Small intestine (tissue), 7 donors: ENCODE data around the gene EGFL7. TPM values are rescaled to one million over a fixed set of nuclear protein-coding genes. Genes with fewer than 3 reads are reported as not detected.

Source experiments
- DNase-seq, 2 donors: peaks; one replicate each; pipeline versions ENCODE4 v3.0.0 to v3.0.0-alpha.2; 2013
- FAIRE-seq: peaks from 2 replicates; lab custom pipeline; 2012; peaks lifted over from hg19 to GRCh38; lab: Jason Lieb, UNC
- H3K27ac ChIP-seq, 3 donors: one replicate each; pipeline ENCODE4 v1.5.1; 2013; ENCODE audit warnings: low read length in 2 of 3, mild to moderate bottlenecking in 2 of 3, control low read depth in 1 of 3, inconsistent platforms in 1 of 3, low read depth in 1 of 3, moderate library complexity in 1 of 3
- H3K27me3 ChIP-seq, 3 donors: one replicate each; pipeline ENCODE4 v1.6.1; 2013; ENCODE audit warnings: low read length in 3 of 3, inconsistent platforms in 1 of 3; ENCODE audit not compliant: control insufficient read depth in 3 of 3, insufficient read depth in 3 of 3
- H3K36me3 ChIP-seq, 3 donors: one replicate each; pipeline ENCODE4 v1.6.1; 2013; ENCODE audit warnings: low read length in 3 of 3, inconsistent platforms in 1 of 3, low read depth in 1 of 3, mild to moderate bottlenecking in 1 of 3, moderate library complexity in 1 of 3; ENCODE audit not compliant: control insufficient read depth in 3 of 3, insufficient read depth in 2 of 3
- H3K4me1 ChIP-seq, 3 donors: one replicate each; pipeline ENCODE4 v1.6.1; 2013; ENCODE audit warnings: low read length in 2 of 3, inconsistent platforms in 1 of 3, low read depth in 1 of 3, mild to moderate bottlenecking in 1 of 3, moderate library complexity in 1 of 3; ENCODE audit not compliant: control insufficient read depth in 3 of 3, insufficient read depth in 2 of 3
- H3K4me3 ChIP-seq, 3 donors: one replicate each; pipeline ENCODE4 v1.5.1; 2013; ENCODE audit warnings: low read length in 3 of 3, control low read depth in 1 of 3, inconsistent platforms in 1 of 3, low read depth in 1 of 3, mild to moderate bottlenecking in 1 of 3, moderate library complexity in 1 of 3
- H3K9me3 ChIP-seq, 2 donors: one replicate each; pipeline ENCODE4 v1.6.1; 2013; ENCODE audit warnings: low read depth in 1 of 2, low read length in 1 of 2; ENCODE audit not compliant: control insufficient read depth in 2 of 2, insufficient read depth in 1 of 2
- WGBS, 3 donors: extraction: QIAGEN DNeasy Blood & Tissue Kit; methylation state at CpG; one replicate each; pipeline ENCODE4 v1.1.7; 2013; 5-methylcytosine and 5-hydroxymethylcytosine counted together
- polyA plus RNA-seq, 4 donors: library from polyadenylated mRNA; stranded (reverse) in 3 of 4; unstranded in 1 of 4; fragments of 200-250 nt in 3 of 4; fragments of 120-200 nt in 1 of 4; gene quantifications; one replicate each; pipeline versions ENCODE4 v1.2.1 to v1.2.3, GENCODE V29; 2013
- donor health status: healthy with polysubstance abuse.
- donor health status: control.
- donor health status: control.
- donor health status: Bipolar disorder and iron deficiency.
- donor health status: healthy.

EGFL7 gene
- polyA plus RNA-seq, 4 donors: 15.4 to 114 (median 34.6) TPM

GRCh38 chr9:136691316-136692184 lies 28.8 kb downstream of the EGFL7 start:
- Histone ChIP-seq H3K36me3 (no peaks in the 10 kb centered on the region), H3K27me3 (no peaks in the 10 kb centered on the region), H3K4me1 (peaks cover 2 to 65% (median 12%) of the 10 kb centered on the region in 3 donors), H3K4me3 (peak overlapping the region in 1 of 3 donors; percentile 14), H3K27ac (peak overlapping the region in 2 of 3 donors; percentile 13 to 29), H3K9me3 (no peaks in the 10 kb centered on the region)
- FAIRE-seq (no peak), DNase-seq (no peak)
- 86 to 88% (median 86%) methylated on average over 26 to 29 of the region's 29 CpGs for WGBS, 3 donors

GRCh38 chr9:136692185-136693134 lies 29.7 kb downstream of the EGFL7 start:
- no peaks in the 10 kb centered on the region for H3K27me3 ChIP-seq
- H3K27ac ChIP-seq: peak overlapping the region; percentile 89 to 98 (median 89)
- peak overlapping the region in 1 of 3 donors; percentile 30 for H3K4me3 ChIP-seq
- H3K4me1 ChIP-seq: peaks cover 2 to 71% (median 12%) of the 10 kb centered on the region in 3 donors
- no peak for FAIRE-seq
- no peaks in the 10 kb centered on the region for H3K36me3 ChIP-seq
- WGBS, 3 donors: 80 to 85% (median 85%) methylated on average over 45 to 46 of the region's 46 CpGs
- DNase-seq: no peak
- H3K9me3 ChIP-seq: no peaks in the 10 kb centered on the region

GRCh38 chr9:136693135-136693489 lies 30.4 kb downstream of the EGFL7 start:
- H3K9me3 ChIP-seq: no peaks in the 10 kb centered on the region
- FAIRE-seq: no peak
- 33 to 56% (median 33%) methylated on average over 14 of the region's 14 CpGs for WGBS, 3 donors
- DNase-seq: no peak
- peak overlapping the region in 1 of 3 donors; percentile 30 for H3K4me3 ChIP-seq
- H3K36me3 ChIP-seq: no peaks in the 10 kb centered on the region
- peaks cover 0 to 70% (median 15%) of the 10 kb centered on the region in 3 donors for H3K4me1 ChIP-seq
- peak overlapping the region; percentile 89 to 98 (median 89) for H3K27ac ChIP-seq
- no peaks in the 10 kb centered on the region for H3K27me3 ChIP-seq

GRCh38 chr9:136693490-136694162 lies 30.9 kb downstream of the EGFL7 start:
- FAIRE-seq (no peak), DNase-seq (peak; percentile 97 to 99)
- peaks cover 0 to 73% (median 15%) of the 10 kb centered on the region in 3 donors for H3K4me1 ChIP-seq
- peak overlapping the region; percentile 89 to 98 (median 89) for H3K27ac ChIP-seq
- H3K36me3 ChIP-seq: no peaks in the 10 kb centered on the region
- no peaks in the 10 kb centered on the region for H3K27me3 ChIP-seq
- 13 to 53% (median 30%) methylated on average over 15 of the region's 15 CpGs for WGBS, 3 donors
- no peaks in the 10 kb centered on the region for H3K9me3 ChIP-seq
- peak overlapping the region in 1 of 3 donors; percentile 30 for H3K4me3 ChIP-seq

- Histone ChIP-seq H3K9me3 (no peaks in the 10 kb centered on the region), H3K36me3 (no peaks in the 10 kb centered on the region), H3K27ac (peak overlapping the region; percentile 80 to 95 (median 89)), H3K4me1 (peaks cover 0 to 79% (median 15%) of the 10 kb centered on the region in 3 donors), H3K4me3 (peak overlapping the region in 1 of 3 donors; percentile 17), H3K27me3 (no peaks in the 10 kb centered on the region)
- no peak for FAIRE-seq
- 11 to 40% (median 31%) methylated on average over 26 to 32 of the region's 32 CpGs for WGBS, 3 donors
- DNase-seq: peak; percentile 81 to 91
These were observed 31.6 kb downstream of the EGFL7 start for GRCh38 chr9:136694163-136694871.

- Histone ChIP-seq H3K9me3 (no peaks in the 10 kb centered on the region), H3K27ac (peak overlapping the region; percentile 80 to 95 (median 89)), H3K4me1 (peaks cover 0 to 80% (median 15%) of the 10 kb centered on the region in 3 donors), H3K27me3 (no peaks in the 10 kb centered on the region), H3K4me3 (no peak overlapping the region), H3K36me3 (no peaks in the 10 kb centered on the region)
- FAIRE-seq: no peak
- 46 to 80% (median 52%) methylated on average over 11 of the region's 11 CpGs for WGBS, 3 donors
- no peak for DNase-seq
These were observed 32.1 kb downstream of the EGFL7 start for GRCh38 chr9:136694872-136695247.

- Histone ChIP-seq H3K27ac (peak overlapping the region; percentile 69 to 95 (median 89)), H3K36me3 (no peaks in the 10 kb centered on the region), H3K4me3 (no peak overlapping the region), H3K4me1 (peaks cover 0 to 84% (median 15%) of the 10 kb centered on the region in 3 donors), H3K9me3 (no peaks in the 10 kb centered on the region), H3K27me3 (no peaks in the 10 kb centered on the region)
- DNase-seq (peak in 1 of 2 donors; percentile 88), FAIRE-seq (no peak)
- WGBS, 3 donors: 22 to 53% (median 39%) methylated on average over 10 of the region's 10 CpGs
These were observed 32.7 kb downstream of the EGFL7 start for GRCh38 chr9:136695435-136695895.
